Liver (tissue), 9 donors: ENCODE data around the gene EXOC3. TPM values are rescaled to one million over a fixed set of nuclear protein-coding genes. Genes with fewer than 3 reads are reported as not detected.

Source experiments
- DNase-seq: peaks from one replicate; pipeline ENCODE4 v3.0.0-alpha.2; 2017; ENCODE audit warnings: low spot score
- H3K27ac ChIP-seq, 2 donors: one replicate each; pipeline ENCODE4 v1.7.0; 2013; ENCODE audit warnings: inconsistent platforms in 2 of 2, low read length in 2 of 2, control low read depth in 1 of 2, low read depth in 1 of 2, mild to moderate bottlenecking in 1 of 2
- H3K27me3 ChIP-seq, 4 donors: one replicate each; pipeline versions ENCODE4 v1.6.1 to v1.7.0; 2013; ENCODE audit warnings: low read length in 3 of 4, inconsistent platforms in 1 of 4, mild to moderate bottlenecking in 1 of 4, moderate library complexity in 1 of 4; ENCODE audit not compliant: control insufficient read depth in 4 of 4, insufficient read depth in 4 of 4
- H3K36me3 ChIP-seq, 4 donors: one replicate each; pipeline versions ENCODE4 v1.6.1 to v1.7.0; 2013; ENCODE audit warnings: low read length in 3 of 4, mild to moderate bottlenecking in 3 of 4, low read depth in 1 of 4, moderate library complexity in 1 of 4; ENCODE audit not compliant: control insufficient read depth in 4 of 4, insufficient read depth in 3 of 4
- H3K4me1 ChIP-seq, 4 donors: one replicate each; pipeline versions ENCODE4 v1.6.1 to v1.7.0; 2013; ENCODE audit warnings: low read length in 3 of 4, mild to moderate bottlenecking in 3 of 4, moderate library complexity in 1 of 4; ENCODE audit not compliant: control insufficient read depth in 4 of 4, insufficient read depth in 4 of 4
- H3K4me3 ChIP-seq, 3 donors: one replicate each; pipeline versions ENCODE4 v1.6.1 to v1.7.0; 2013; ENCODE audit warnings: low read length in 3 of 3, control low read depth in 1 of 3, low read depth in 1 of 3, mild to moderate bottlenecking in 1 of 3
- H3K9ac ChIP-seq, 2 donors: one replicate each; pipeline ENCODE4 v1.7.0; 2013; ENCODE audit warnings: low read length in 2 of 2, mild to moderate bottlenecking in 2 of 2, moderate library complexity in 2 of 2, control low read depth in 1 of 2, low read depth in 1 of 2
- H3K9me3 ChIP-seq, 4 donors: one replicate each; pipeline versions ENCODE4 v1.6.1 to v1.7.0; 2013; ENCODE audit warnings: low read length in 3 of 4; ENCODE audit not compliant: control insufficient read depth in 4 of 4
- EGR1 ChIP-seq, 2 donors: IDR thresholded peaks; 2 replicates each; pipeline ENCODE4 v1.6.1; 2016 to 2018; ENCODE audit warnings: antibody characterized with exemption in 2 of 2, low read depth in 2 of 2
- FOXA1 ChIP-seq: IDR thresholded peaks from 2 replicates; pipeline ENCODE4 v1.6.1; 2016; ENCODE audit warnings: antibody characterized with exemption
- FOXA2 ChIP-seq: IDR thresholded peaks from 2 replicates; pipeline ENCODE4 v1.6.1; 2016; ENCODE audit warnings: antibody characterized with exemption
- GABPA ChIP-seq, 2 donors: IDR thresholded peaks in 1 of 2; conservative IDR thresholded peaks in 1 of 2; 2 replicates each; pipeline ENCODE4 v1.6.1; 2016; ENCODE audit warnings: antibody characterized with exemption in 2 of 2, mild to moderate bottlenecking in 1 of 2, moderate library complexity in 1 of 2
- HNF4G ChIP-seq: IDR thresholded peaks from 2 replicates; pipeline ENCODE4 v1.6.1; 2016; ENCODE audit warnings: antibody characterized with exemption
- JUND ChIP-seq, 2 donors: IDR thresholded peaks; 2 replicates each; pipeline ENCODE4 v1.6.1; 2016; ENCODE audit warnings: antibody characterized with exemption in 2 of 2
- NR2F2 ChIP-seq: IDR thresholded peaks from 2 replicates; pipeline ENCODE4 v1.6.1; 2016; ENCODE audit warnings: antibody characterized with exemption
- RAD21 ChIP-seq, 2 donors: IDR thresholded peaks; 2 replicates each; pipeline ENCODE4 v1.6.1; 2016; ENCODE audit warnings: antibody characterized with exemption in 2 of 2, mild to moderate bottlenecking in 2 of 2
- REST ChIP-seq: IDR thresholded peaks from 2 replicates; pipeline ENCODE4 v1.6.1; 2016; ENCODE audit warnings: antibody characterized with exemption, mild to moderate bottlenecking
- RXRA ChIP-seq, 2 donors: IDR thresholded peaks; 2 replicates each; pipeline ENCODE4 v1.6.1; 2017 to 2018; ENCODE audit warnings: antibody characterized with exemption in 2 of 2, mild to moderate bottlenecking in 1 of 2
- WGBS: extraction: QIAGEN DNeasy Blood & Tissue Kit; methylation state at CpG from one replicate; pipeline ENCODE4 v1.1.7; 2013; 5-methylcytosine and 5-hydroxymethylcytosine counted together
- polyA plus RNA-seq, 2 donors: library from polyadenylated mRNA; stranded (reverse) in 1 of 2; unstranded in 1 of 2; fragments of 200-250 nt in 1 of 2; fragments of >200 nt in 1 of 2; fragmentation: Nextera tagmentation in 1 of 2; extraction: Ambion mirVana in 1 of 2; gene quantifications; one replicate each; pipeline versions ENCODE4 v1.2.1 to v1.2.3, GENCODE V29; 2013 to 2015
- total RNA-seq, 2 donors: library from RNA; depleted of rRNA; stranded (reverse); fragments of >200 nt; gene quantifications; one replicate each; pipeline ENCODE4 v1.2.3, GENCODE V29; 2014
- TF ChIP-seq, protein P1 (sequence below): fragments of 150-350 bp; IDR thresholded peaks from 2 replicates; pipeline ENCODE4 v1.5.1; 2017; ENCODE audit warnings: improper control_type of control experiment, low read depth, low read length; ENCODE audit not compliant: missing input control
- donor health status: healthy.
- donor health status: healthy.
- donor health status: healthy.
- donor health status: healthy.
- donor health status: healthy.

EXOC3 gene
- total and polyA plus RNA-seq, 4 donors: 12.4 to 23.9 (median 18.5) TPM

- Histone ChIP-seq H3K27me3 (peaks cover 0 to 4% (median 0%) of the 10 kb centered on the region in 4 donors), H3K4me3 (no peak overlapping the region), H3K9me3 (no peaks in the 10 kb centered on the region), H3K36me3 (no peaks in the 10 kb centered on the region), H3K9ac (no peak overlapping the region), H3K27ac (no peak overlapping the region), H3K4me1 (peaks cover 8 to 18% (median 12%) of the 10 kb centered on the region in 4 donors)
- TF ChIP-seq RAD21 (IDR thresholded peaks at IDR 0.05) (no peak), FOXA1 (no peak), EGR1 (IDR thresholded peaks at IDR 0.05; ENCODE audit: low read depth in 2 of 2) (no peak), REST (no peak), JUND (IDR thresholded peaks at IDR 0.05) (no peak)
- TF ChIP-seq, protein P1, sequence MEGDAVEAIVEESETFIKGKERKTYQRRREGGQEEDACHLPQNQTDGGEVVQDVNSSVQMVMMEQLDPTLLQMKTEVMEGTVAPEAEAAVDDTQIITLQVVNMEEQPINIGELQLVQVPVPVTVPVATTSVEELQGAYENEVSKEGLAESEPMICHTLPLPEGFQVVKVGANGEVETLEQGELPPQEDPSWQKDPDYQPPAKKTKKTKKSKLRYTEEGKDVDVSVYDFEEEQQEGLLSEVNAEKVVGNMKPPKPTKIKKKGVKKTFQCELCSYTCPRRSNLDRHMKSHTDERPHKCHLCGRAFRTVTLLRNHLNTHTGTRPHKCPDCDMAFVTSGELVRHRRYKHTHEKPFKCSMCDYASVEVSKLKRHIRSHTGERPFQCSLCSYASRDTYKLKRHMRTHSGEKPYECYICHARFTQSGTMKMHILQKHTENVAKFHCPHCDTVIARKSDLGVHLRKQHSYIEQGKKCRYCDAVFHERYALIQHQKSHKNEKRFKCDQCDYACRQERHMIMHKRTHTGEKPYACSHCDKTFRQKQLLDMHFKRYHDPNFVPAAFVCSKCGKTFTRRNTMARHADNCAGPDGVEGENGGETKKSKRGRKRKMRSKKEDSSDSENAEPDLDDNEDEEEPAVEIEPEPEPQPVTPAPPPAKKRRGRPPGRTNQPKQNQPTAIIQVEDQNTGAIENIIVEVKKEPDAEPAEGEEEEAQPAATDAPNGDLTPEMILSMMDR: no peak
- no peak for DNase-seq
- WGBS: 64% methylated on average over 19 of the region's 19 CpGs
Measured at GRCh38 chr5:477247-477646, 34.3 kb downstream of the EXOC3 start.

GRCh38 chr5:477871-478270 is 34.9 kb downstream of the EXOC3 start:
- no peaks in the 10 kb centered on the region for H3K36me3 ChIP-seq
- H3K4me1 ChIP-seq: peaks cover 8 to 15% (median 10%) of the 10 kb centered on the region in 4 donors
- H3K9me3 ChIP-seq: no peaks in the 10 kb centered on the region
- no peak for TF ChIP-seq GABPA (IDR thresholded peaks at IDR 0.05 in 1 of 2, conservative IDR thresholded peaks at IDR 0.05 in 1 of 2)
- no peak for TF ChIP-seq NR2F2
- TF ChIP-seq, protein P1: no peak
- no peak for TF ChIP-seq RXRA (IDR thresholded peaks at IDR 0.05)
- TF ChIP-seq HNF4G: no peak
- TF ChIP-seq FOXA2: no peak
- peaks cover 0 to 4% (median 0%) of the 10 kb centered on the region in 4 donors for H3K27me3 ChIP-seq
- no peak overlapping the region for H3K27ac ChIP-seq
- H3K9ac ChIP-seq: no peak overlapping the region
- no peak for DNase-seq
- H3K4me3 ChIP-seq: no peak overlapping the region
- whole genome bisulfite sequencing: 80% methylated on average over 13 of the region's 13 CpGs
